SK-N-SH (cell line): ENCODE measurements around the gene HSD11B1. TPM values are rescaled to one million over a fixed set of nuclear protein-coding genes. Genes with fewer than 3 reads are reported as not detected.

Experiments
- CTCF ChIA-PET: fragments of 300-600, 350-600 bp; formaldehyde crosslinking; extraction: SDS; loops from one replicate; lab custom pipeline; 2021; lab: Yijun Ruan, JAX
- POLR2A ChIA-PET: fragments of 350-600 bp; sonication (Branson Sonifier 250); formaldehyde crosslinking; extraction: SDS; loops from one replicate; lab custom pipeline; 2020; ENCODE audit warnings: antibody characterized with exemption, inconsistent platforms; lab: Yijun Ruan, JAX
- DNase-seq: peaks from one replicate; pipeline ENCODE4 v3.0.0; 2012
- H2AFZ ChIP-seq: fragments of 200-600 bp; sonication (generic); 2 replicates; pipeline ENCODE4 v1.8.1; 2016; ENCODE audit warnings: antibody characterized with exemption, mild to moderate bottlenecking, low read depth
- H3F3A ChIP-seq: fragments of 200-600 bp; sonication (generic); replicated peaks from 2 replicates; pipeline ENCODE3; 2016; ENCODE audit warnings: antibody characterized with exemption, mild to moderate bottlenecking; ENCODE audit not compliant: insufficient read depth
- H3K27ac ChIP-seq, 2 experiments: fragments of 200-500 bp in 1 of 2; fragments of 200-600 bp in 1 of 2; sonication (Bioruptor generic) in 1 of 2; sonication (generic), shearing (Covaris generic) in 1 of 2; 2 replicates each; pipeline versions ENCODE4 v1.5.1 to v1.6.1; 2014 to 2016; ENCODE audit warnings: low read depth in 2 of 2, inconsistent platforms in 1 of 2, low read length in 1 of 2, mild to moderate bottlenecking in 1 of 2, mixed read lengths in 1 of 2
- H3K27me3 ChIP-seq: fragments of 200-600 bp; sonication (generic), shearing (Covaris generic); 2 replicates; pipeline ENCODE4 v1.6.1; 2016; ENCODE audit warnings: mixed run types; ENCODE audit not compliant: insufficient read depth
- H3K36me3 ChIP-seq, 2 experiments: fragments of 200-500 bp in 1 of 2; fragments of 200-600 bp in 1 of 2; sonication (Bioruptor generic) in 1 of 2; sonication (generic) in 1 of 2; replicated peaks in 1 of 2; 2 replicates each; pipeline versions ENCODE3 to v1.5.1; 2014 to 2016; ENCODE audit warnings: low read length in 1 of 2, mild to moderate bottlenecking in 1 of 2; ENCODE audit not compliant: insufficient read depth in 2 of 2, control insufficient read depth in 1 of 2
- H3K4me1 ChIP-seq, 2 experiments: fragments of 200-500 bp in 1 of 2; fragments of 200-600 bp in 1 of 2; sonication (Bioruptor generic) in 1 of 2; sonication (generic), shearing (Covaris generic) in 1 of 2; 2 replicates each; pipeline versions ENCODE4 v1.5.1 to v1.6.1; 2014 to 2016; ENCODE audit warnings: low read depth in 1 of 2, low read length in 1 of 2, mixed run types in 1 of 2; ENCODE audit not compliant: insufficient read depth in 2 of 2, control insufficient read depth in 1 of 2
- H3K4me2 ChIP-seq: fragments of 200-600 bp; sonication (generic), shearing (Covaris generic); 2 replicates; pipeline ENCODE4 v1.6.1; 2017; ENCODE audit warnings: mixed run types
- H3K4me3 ChIP-seq, 2 experiments: fragments of 200-500 bp in 1 of 2; fragments of 200-600 bp in 1 of 2; sonication (Bioruptor generic) in 1 of 2; sonication (generic), shearing (Covaris generic) in 1 of 2; 2 replicates each; pipeline versions ENCODE4 v1.5.1 to v1.8.1; 2014 to 2016; ENCODE audit warnings: low read depth in 2 of 2, inconsistent platforms in 1 of 2, low read length in 1 of 2, mild to moderate bottlenecking in 1 of 2, mixed read lengths in 1 of 2, moderate library complexity in 1 of 2
- H3K79me2 ChIP-seq: fragments of 200-600 bp; sonication (generic); 2 replicates; pipeline ENCODE4 v1.8.1; 2017; ENCODE audit warnings: mild to moderate bottlenecking; ENCODE audit not compliant: insufficient read depth
- H3K9ac ChIP-seq: fragments of 200-600 bp; sonication (generic); 2 replicates; pipeline ENCODE4 v1.6.1; 2017; ENCODE audit warnings: mixed run types
- H3K9me2 ChIP-seq: fragments of 200-600 bp; sonication (generic); 2 replicates; pipeline ENCODE4 v1.6.1; 2017; ENCODE audit warnings: mixed run types
- H3K9me3 ChIP-seq: fragments of 200-600 bp; sonication (generic); 2 replicates; pipeline ENCODE4 v1.6.1; 2017; ENCODE audit warnings: mixed run types, mild to moderate bottlenecking, moderate library complexity
- H4K20me1 ChIP-seq: fragments of 200-600 bp; sonication (generic); 2 replicates; pipeline ENCODE4 v1.6.1; 2017; ENCODE audit warnings: mild to moderate bottlenecking, mixed run types; ENCODE audit not compliant: insufficient read depth
- CHD2 ChIP-seq: fragments of 150-350 bp; IDR thresholded peaks from 2 replicates; pipeline ENCODE4 v1.6.1; 2018; ENCODE audit warnings: low read length; ENCODE audit not compliant: partially characterized antibody
- ELF1 ChIP-seq: IDR thresholded peaks from 2 replicates; pipeline ENCODE4 v1.4.0; 2012
- EP300 ChIP-seq, 2 experiments: IDR thresholded peaks; 2 replicates each; pipeline versions ENCODE4 v1.4.0 to v1.6.1; 2012; ENCODE audit warnings: borderline replicate concordance in 1 of 2, low read depth in 1 of 2, low read length in 1 of 2
- EZH2phosphoT487 ChIP-seq: fragments of 200-600 bp; sonication (generic); IDR thresholded peaks from 2 replicates; pipeline ENCODE4 v1.6.1; 2017; ENCODE audit warnings: low read depth, mixed run types, mild to moderate bottlenecking, antibody characterized with exemption, moderate library complexity, borderline replicate concordance
- FOSL2 ChIP-seq: IDR thresholded peaks from 2 replicates; pipeline ENCODE4 v1.4.0; 2012; ENCODE audit warnings: low read depth, mild to moderate bottlenecking, moderate library complexity, borderline replicate concordance
- MEF2A ChIP-seq: IDR thresholded peaks from 2 replicates; pipeline ENCODE4 v1.4.0; 2012; ENCODE audit warnings: low read depth, borderline replicate concordance
- NFIC ChIP-seq: IDR thresholded peaks from 2 replicates; pipeline ENCODE4 v1.4.0; 2012; ENCODE audit warnings: borderline replicate concordance
- RAD21 ChIP-seq: IDR thresholded peaks from 2 replicates; pipeline ENCODE4 v1.6.1; 2012; ENCODE audit warnings: mild to moderate bottlenecking, low read length
- RCOR1 ChIP-seq: fragments of 150-350 bp; IDR thresholded peaks from 2 replicates; pipeline ENCODE4 v1.6.1; 2017; ENCODE audit warnings: antibody characterized with exemption, low read length
- RFX5 ChIP-seq: IDR thresholded peaks from 2 replicates; pipeline ENCODE4 v1.6.1; 2012; ENCODE audit warnings: mild to moderate bottlenecking, improper control_type of control experiment, low read length
- SMC3 ChIP-seq: IDR thresholded peaks from 2 replicates; pipeline ENCODE4 v1.6.1; 2012; ENCODE audit warnings: low read depth, low read length, improper control_type of control experiment
- TCF12 ChIP-seq: IDR thresholded peaks from 2 replicates; pipeline ENCODE4 v1.4.0; 2012
- TEAD4 ChIP-seq: IDR thresholded peaks from 2 replicates; pipeline ENCODE4 v1.4.0; 2012; ENCODE audit warnings: mild to moderate bottlenecking, borderline replicate concordance; ENCODE audit not compliant: insufficient read depth
- YY1 ChIP-seq: IDR thresholded peaks from 2 replicates; pipeline ENCODE4 v1.4.0; 2012; ENCODE audit warnings: low read depth, mild to moderate bottlenecking
- WGBS: methylation state at CpG from one replicate; pipeline ENCODE4 v1.1.6; 2017; ENCODE audit warnings: low lambda C conversion rate; 5-methylcytosine and 5-hydroxymethylcytosine counted together
- polyA plus RNA-seq, 3 experiments: library from polyadenylated mRNA; depleted of rRNA; stranded (reverse); fragments of >200 nt; gene quantifications; 2 replicates each; pipeline ENCODE4 v1.2.3, GENCODE V29; 2012
- TF ChIP-seq, protein P1 (sequence below): fragments of 150-350 bp; IDR thresholded peaks from 2 replicates; pipeline ENCODE4 v1.6.1; 2017; ENCODE audit warnings: antibody characterized with exemption, low read length, low read depth, borderline replicate concordance
- TF ChIP-seq, protein P2 (sequence below): IDR thresholded peaks from 2 replicates; pipeline ENCODE4 v1.4.0; 2012; ENCODE audit warnings: low read depth, borderline replicate concordance
- TF ChIP-seq, protein P3 (sequence below): fragments of 200-600 bp; sonication (generic); IDR thresholded peaks from 2 replicates; pipeline ENCODE4 v1.6.1; 2017; ENCODE audit warnings: antibody characterized with exemption, mild to moderate bottlenecking, moderate library complexity
- TF ChIP-seq, protein P4 (sequence below): IDR thresholded peaks from 2 replicates; pipeline ENCODE4 v1.6.1; 2012; ENCODE audit warnings: mild to moderate bottlenecking, low read depth, low read length, moderate library complexity
- TF ChIP-seq, protein P5 (sequence below): IDR thresholded peaks from 2 replicates; pipeline ENCODE4; 2012

Gene HSD11B1
- polyA plus RNA-seq, 1 of the 3 experiments (the other 2 are of a cell fraction): 0.23 TPM

DNA sequence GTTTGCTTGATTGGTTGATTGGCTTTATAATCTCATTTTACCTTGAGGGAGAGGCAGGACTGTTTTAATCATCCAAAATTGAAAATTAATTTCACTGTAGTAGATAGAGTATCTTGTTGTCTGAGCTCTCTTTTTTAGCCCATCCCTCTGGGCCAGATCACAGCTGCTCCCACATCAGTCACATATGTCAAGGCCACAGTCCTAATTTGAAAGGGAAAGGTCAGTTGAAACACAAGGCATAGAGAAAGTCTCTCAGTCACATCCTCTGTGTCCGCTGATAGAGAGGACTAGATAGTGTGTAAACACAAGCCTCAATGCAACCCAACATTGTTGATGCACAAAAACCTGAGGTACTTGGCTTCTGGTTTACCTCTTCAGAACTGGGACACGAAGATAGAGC lies 72.9 kb downstream of the HSD11B1 start:
- H3K4me2 ChIP-seq: no peak overlapping the region
- no peak overlapping the region for H3K27ac ChIP-seq
- peaks cover 6% of the 10 kb centered on the region; the same call in 1 of the 2 replicates for H3K79me2 ChIP-seq
- no peak overlapping the region for H3K9ac ChIP-seq
- peaks cover 12 to 14% of the 10 kb centered on the region in 2 experiments for H3K36me3 ChIP-seq
- DNase-seq: no peak
- no peak overlapping the region for H2AFZ ChIP-seq
- peaks cover 0 to 5% of the 10 kb centered on the region in 2 experiments; a peak in 2 of 4 replicates for H3K4me1 ChIP-seq
- POLR2A ChIA-PET: no interaction called here
- no peaks in the 10 kb centered on the region for H3K9me3 ChIP-seq
- TF ChIP-seq TEAD4: no peak
- no peak for TF ChIP-seq MEF2A
- TF ChIP-seq EP300 (IDR thresholded peaks at IDR 0.05; ENCODE audit: borderline replicate concordance in 1 of 2, low read depth in 1 of 2, low read length in 1 of 2): no peak
- TF ChIP-seq, all 33 proteins: peak for 0
- WGBS: 75% methylated on average over 2 of the region's 2 CpGs
- peaks cover 9% of the 10 kb centered on the region for H3F3A ChIP-seq
- H4K20me1 ChIP-seq: no peaks in the 10 kb centered on the region
- H3K9me2 ChIP-seq: no peaks in the 10 kb centered on the region
- CTCF ChIA-PET: interaction anchor here (2.7 kb wide), 1 partner anchor 46 kb away, joined by 11 read pairs; no protein-coding TSS in a partner anchor
- no peaks in the 10 kb centered on the region for H3K27me3 ChIP-seq
- no peak overlapping the region for H3K4me3 ChIP-seq

DNA sequence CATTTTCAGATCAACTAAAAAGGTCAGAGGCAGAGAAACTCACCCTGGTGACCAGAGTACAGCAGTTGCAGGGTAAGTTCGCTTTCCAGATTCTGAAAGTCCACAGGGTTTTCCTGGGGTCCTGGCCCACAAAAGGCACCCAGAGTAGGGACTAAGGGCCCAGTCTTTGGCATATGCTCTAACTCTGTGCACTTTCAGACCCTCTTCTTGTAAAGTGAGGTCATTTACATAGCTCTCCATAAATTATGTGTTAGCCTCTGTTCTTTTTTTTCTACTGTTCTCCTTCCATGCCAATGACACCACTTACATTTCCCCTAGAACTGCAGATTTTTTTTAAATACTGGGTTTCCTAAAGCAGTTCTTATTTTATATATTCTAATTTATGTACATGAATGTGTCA lies 73.5 kb downstream of the HSD11B1 start:
- DNase-seq: no peak
- Histone ChIP-seq H3K9ac (no peak overlapping the region), H3K79me2 (peaks cover 12% of the 10 kb centered on the region), H3F3A (peaks cover 4% of the 10 kb centered on the region), H4K20me1 (no peaks in the 10 kb centered on the region), H3K4me3 (no peak overlapping the region), H2AFZ (no peak overlapping the region), H3K27me3 (no peaks in the 10 kb centered on the region), H3K4me2 (no peak overlapping the region), H3K36me3 (peaks cover 16 to 19% of the 10 kb centered on the region in 2 experiments), H3K4me1 (peaks cover 5% of the 10 kb centered on the region in 2 experiments; a peak in 3 of 4 replicates), H3K27ac (no peak overlapping the region), H3K9me2 (no peaks in the 10 kb centered on the region), H3K9me3 (no peaks in the 10 kb centered on the region)
- 100% methylated on average over 1 of the region's 1 CpG for WGBS
- CTCF ChIA-PET: interaction anchor here (1.0 to 1.3 kb wide), 2 partner anchors 9 to 17 kb away, joined by 3 to 4 read pairs; no protein-coding TSS in a partner anchor
- POLR2A ChIA-PET: no interaction called here
- TF ChIP-seq RCOR1: no peak
- TF ChIP-seq, protein P1, sequence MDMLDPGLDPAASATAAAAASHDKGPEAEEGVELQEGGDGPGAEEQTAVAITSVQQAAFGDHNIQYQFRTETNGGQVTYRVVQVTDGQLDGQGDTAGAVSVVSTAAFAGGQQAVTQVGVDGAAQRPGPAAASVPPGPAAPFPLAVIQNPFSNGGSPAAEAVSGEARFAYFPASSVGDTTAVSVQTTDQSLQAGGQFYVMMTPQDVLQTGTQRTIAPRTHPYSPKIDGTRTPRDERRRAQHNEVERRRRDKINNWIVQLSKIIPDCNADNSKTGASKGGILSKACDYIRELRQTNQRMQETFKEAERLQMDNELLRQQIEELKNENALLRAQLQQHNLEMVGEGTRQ: no peak
- no peak for TF ChIP-seq NFIC
- TF ChIP-seq, protein P2, sequence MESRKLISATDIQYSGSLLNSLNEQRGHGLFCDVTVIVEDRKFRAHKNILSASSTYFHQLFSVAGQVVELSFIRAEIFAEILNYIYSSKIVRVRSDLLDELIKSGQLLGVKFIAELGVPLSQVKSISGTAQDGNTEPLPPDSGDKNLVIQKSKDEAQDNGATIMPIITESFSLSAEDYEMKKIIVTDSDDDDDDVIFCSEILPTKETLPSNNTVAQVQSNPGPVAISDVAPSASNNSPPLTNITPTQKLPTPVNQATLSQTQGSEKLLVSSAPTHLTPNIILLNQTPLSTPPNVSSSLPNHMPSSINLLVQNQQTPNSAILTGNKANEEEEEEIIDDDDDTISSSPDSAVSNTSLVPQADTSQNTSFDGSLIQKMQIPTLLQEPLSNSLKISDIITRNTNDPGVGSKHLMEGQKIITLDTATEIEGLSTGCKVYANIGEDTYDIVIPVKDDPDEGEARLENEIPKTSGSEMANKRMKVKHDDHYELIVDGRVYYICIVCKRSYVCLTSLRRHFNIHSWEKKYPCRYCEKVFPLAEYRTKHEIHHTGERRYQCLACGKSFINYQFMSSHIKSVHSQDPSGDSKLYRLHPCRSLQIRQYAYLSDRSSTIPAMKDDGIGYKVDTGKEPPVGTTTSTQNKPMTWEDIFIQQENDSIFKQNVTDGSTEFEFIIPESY: no peak
- no peak for TF ChIP-seq EZH2phosphoT487
- TF ChIP-seq ELF1: no peak
- no peak for TF ChIP-seq YY1
- TF ChIP-seq TCF12: no peak
- TF ChIP-seq, protein P3, sequence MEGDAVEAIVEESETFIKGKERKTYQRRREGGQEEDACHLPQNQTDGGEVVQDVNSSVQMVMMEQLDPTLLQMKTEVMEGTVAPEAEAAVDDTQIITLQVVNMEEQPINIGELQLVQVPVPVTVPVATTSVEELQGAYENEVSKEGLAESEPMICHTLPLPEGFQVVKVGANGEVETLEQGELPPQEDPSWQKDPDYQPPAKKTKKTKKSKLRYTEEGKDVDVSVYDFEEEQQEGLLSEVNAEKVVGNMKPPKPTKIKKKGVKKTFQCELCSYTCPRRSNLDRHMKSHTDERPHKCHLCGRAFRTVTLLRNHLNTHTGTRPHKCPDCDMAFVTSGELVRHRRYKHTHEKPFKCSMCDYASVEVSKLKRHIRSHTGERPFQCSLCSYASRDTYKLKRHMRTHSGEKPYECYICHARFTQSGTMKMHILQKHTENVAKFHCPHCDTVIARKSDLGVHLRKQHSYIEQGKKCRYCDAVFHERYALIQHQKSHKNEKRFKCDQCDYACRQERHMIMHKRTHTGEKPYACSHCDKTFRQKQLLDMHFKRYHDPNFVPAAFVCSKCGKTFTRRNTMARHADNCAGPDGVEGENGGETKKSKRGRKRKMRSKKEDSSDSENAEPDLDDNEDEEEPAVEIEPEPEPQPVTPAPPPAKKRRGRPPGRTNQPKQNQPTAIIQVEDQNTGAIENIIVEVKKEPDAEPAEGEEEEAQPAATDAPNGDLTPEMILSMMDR: no peak
- TF ChIP-seq, protein P4, sequence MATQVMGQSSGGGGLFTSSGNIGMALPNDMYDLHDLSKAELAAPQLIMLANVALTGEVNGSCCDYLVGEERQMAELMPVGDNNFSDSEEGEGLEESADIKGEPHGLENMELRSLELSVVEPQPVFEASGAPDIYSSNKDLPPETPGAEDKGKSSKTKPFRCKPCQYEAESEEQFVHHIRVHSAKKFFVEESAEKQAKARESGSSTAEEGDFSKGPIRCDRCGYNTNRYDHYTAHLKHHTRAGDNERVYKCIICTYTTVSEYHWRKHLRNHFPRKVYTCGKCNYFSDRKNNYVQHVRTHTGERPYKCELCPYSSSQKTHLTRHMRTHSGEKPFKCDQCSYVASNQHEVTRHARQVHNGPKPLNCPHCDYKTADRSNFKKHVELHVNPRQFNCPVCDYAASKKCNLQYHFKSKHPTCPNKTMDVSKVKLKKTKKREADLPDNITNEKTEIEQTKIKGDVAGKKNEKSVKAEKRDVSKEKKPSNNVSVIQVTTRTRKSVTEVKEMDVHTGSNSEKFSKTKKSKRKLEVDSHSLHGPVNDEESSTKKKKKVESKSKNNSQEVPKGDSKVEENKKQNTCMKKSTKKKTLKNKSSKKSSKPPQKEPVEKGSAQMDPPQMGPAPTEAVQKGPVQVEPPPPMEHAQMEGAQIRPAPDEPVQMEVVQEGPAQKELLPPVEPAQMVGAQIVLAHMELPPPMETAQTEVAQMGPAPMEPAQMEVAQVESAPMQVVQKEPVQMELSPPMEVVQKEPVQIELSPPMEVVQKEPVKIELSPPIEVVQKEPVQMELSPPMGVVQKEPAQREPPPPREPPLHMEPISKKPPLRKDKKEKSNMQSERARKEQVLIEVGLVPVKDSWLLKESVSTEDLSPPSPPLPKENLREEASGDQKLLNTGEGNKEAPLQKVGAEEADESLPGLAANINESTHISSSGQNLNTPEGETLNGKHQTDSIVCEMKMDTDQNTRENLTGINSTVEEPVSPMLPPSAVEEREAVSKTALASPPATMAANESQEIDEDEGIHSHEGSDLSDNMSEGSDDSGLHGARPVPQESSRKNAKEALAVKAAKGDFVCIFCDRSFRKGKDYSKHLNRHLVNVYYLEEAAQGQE: no peak
- no peak for TF ChIP-seq RFX5
- no peak for TF ChIP-seq CHD2
- TF ChIP-seq SMC3: no peak
- no peak for TF ChIP-seq RAD21
- TF ChIP-seq, protein P5, sequence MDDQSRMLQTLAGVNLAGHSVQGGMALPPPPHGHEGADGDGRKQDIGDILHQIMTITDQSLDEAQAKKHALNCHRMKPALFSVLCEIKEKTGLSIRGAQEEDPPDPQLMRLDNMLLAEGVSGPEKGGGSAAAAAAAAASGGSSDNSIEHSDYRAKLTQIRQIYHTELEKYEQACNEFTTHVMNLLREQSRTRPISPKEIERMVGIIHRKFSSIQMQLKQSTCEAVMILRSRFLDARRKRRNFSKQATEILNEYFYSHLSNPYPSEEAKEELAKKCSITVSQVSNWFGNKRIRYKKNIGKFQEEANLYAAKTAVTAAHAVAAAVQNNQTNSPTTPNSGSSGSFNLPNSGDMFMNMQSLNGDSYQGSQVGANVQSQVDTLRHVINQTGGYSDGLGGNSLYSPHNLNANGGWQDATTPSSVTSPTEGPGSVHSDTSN: no peak
- no peak for TF ChIP-seq FOSL2
